Endothelial cell of umbilical vein (primary cell): ENCODE data around the gene ITGA7.

ENCODE experiments used
- CTCF ChIP-seq, 2 donors: IDR thresholded peaks; 1 replicate in 1 of 2; 2 replicates in 1 of 2; pipeline ENCODE4 v1.5.1; 2011; ENCODE audit warnings: low read length in 2 of 2, mild to moderate bottlenecking in 2 of 2, moderate library complexity in 2 of 2, control low read depth in 1 of 2, inconsistent platforms in 1 of 2, low read depth in 1 of 2; ENCODE audit not compliant: insufficient read depth in 1 of 2; ENCODE audit errors: extremely low read depth in 1 of 2
- EZH2 ChIP-seq: IDR thresholded peaks from 2 replicates; pipeline ENCODE4 v1.6.1; 2012; ENCODE audit warnings: borderline replicate concordance, low read depth, mild to moderate bottlenecking, moderate library complexity, low read length, inconsistent platforms; ENCODE audit not compliant: severe bottlenecking
- JUN ChIP-seq: IDR thresholded peaks from 2 replicates; pipeline ENCODE4 v1.6.1; 2011; ENCODE audit warnings: borderline replicate concordance, low read depth; ENCODE audit not compliant: insufficient read length, insufficient read depth
- POLR2A ChIP-seq: IDR thresholded peaks from 2 replicates; pipeline ENCODE4 v1.6.1; 2012; ENCODE audit warnings: low read depth, mild to moderate bottlenecking, control low read depth, low read length

- TF ChIP-seq CTCF (IDR thresholded peaks at IDR 0.05; ENCODE audit: extremely low read depth in 1 of 2, insufficient read depth in 1 of 2, low read depth in 1 of 2, low read length in 2 of 2): no peak
- no peak for TF ChIP-seq POLR2A
- TF ChIP-seq JUN: no peak
- TF ChIP-seq EZH2: no peak
These were observed 38.6 kb upstream of the ITGA7 start for GRCh38 chr12:55746174-55746912.
